Adrenal gland (tissue), 12 donors: ENCODE measurements around the gene TMED4. TPM values are rescaled to one million over a fixed set of nuclear protein-coding genes. Genes with fewer than 3 reads are reported as not detected.

ENCODE experiments used
- DNase-seq, 7 donors: peaks; one replicate each; pipeline ENCODE4 v3.0.0-alpha.2; 2019 to 2020
- H3K27ac ChIP-seq, 5 donors: fragments of 200-600 bp; sonication (generic) in 4 of 5; 1 replicate in 3 of 5; 2 replicates in 2 of 5; pipeline versions ENCODE4 v1.5.1 to v1.8.0; 2016 to 2020; ENCODE audit warnings: mild to moderate bottlenecking in 1 of 5
- H3K27me3 ChIP-seq: fragments of 200-600 bp; 2 replicates; pipeline ENCODE4 v1.8.0; 2021
- H3K36me3 ChIP-seq, 2 donors: fragments of 200-600 bp; replicated peaks in 1 of 2; 1 replicate in 1 of 2; 2 replicates in 1 of 2; pipeline versions ENCODE4 v1.5.1 to v1.8.0; 2018 to 2022
- H3K4me1 ChIP-seq, 2 donors: fragments of 200-600 bp; replicated peaks in 1 of 2; 1 replicate in 1 of 2; 2 replicates in 1 of 2; pipeline versions ENCODE4 v1.5.1 to v1.8.0; 2018 to 2021
- H3K4me3 ChIP-seq, 4 donors: fragments of 200-600 bp; sonication (generic) in 3 of 4; one replicate each; pipeline ENCODE4 v1.5.1; 2016 to 2018
- H3K9me3 ChIP-seq, 3 donors: fragments of 200-600 bp; sonication (generic) in 1 of 3; replicated peaks in 1 of 3; 1 replicate in 2 of 3; 2 replicates in 1 of 3; pipeline versions ENCODE4 v1.5.1 to v1.8.0; 2016 to 2021
- CTCF ChIP-seq, 6 experiments: fragments of 450-650 bp in 4 of 6; fragments of 200-600 bp in 2 of 6; sonication (generic) in 1 of 6; IDR thresholded peaks; 1 replicate in 5 of 6; 2 replicates in 1 of 6; pipeline versions ENCODE4 v1.5.1 to v1.8.0; 2016 to 2021; ENCODE audit warnings: antibody characterized with exemption in 6 of 6, mild to moderate bottlenecking in 2 of 6, moderate library complexity in 1 of 6
- POLR2A ChIP-seq, 2 donors: fragments of 450-650 bp; IDR thresholded peaks; one replicate each; pipeline ENCODE4 v1.6.1; 2017; ENCODE audit warnings: antibody characterized with exemption in 2 of 2, mild to moderate bottlenecking in 2 of 2, moderate library complexity in 1 of 2
- WGBS, 4 donors: extraction: QIAGEN DNeasy Blood & Tissue Kit in 2 of 4; methylation state at CpG; one replicate each; pipeline versions ENCODE4 v1.1.5 to v1.1.7; 2013 to 2017; 5-methylcytosine and 5-hydroxymethylcytosine counted together
- intact Hi-C, 2 donors: fragments of 100-400 bp; cut with DNase I; formaldehyde crosslinking; loops; one replicate each; pipeline versions ENCODE4 v1.14.1 to v1.15.0; 2022 to 2023
- polyA plus RNA-seq, 3 donors: library from polyadenylated mRNA; stranded (reverse); fragments of 200-250 nt in 2 of 3; fragments of 350-450 nt in 1 of 3; fragmentation: Illumina TruSeq in 1 of 3; extraction: RNeasy Lipid Tissue Mini Kit (QIAGEN cat#74804) in 1 of 3; gene quantifications; one replicate each; pipeline ENCODE4 v1.2.3, GENCODE V29; 2013 to 2014
- total RNA-seq, 9 donors: library from RNA; depleted of rRNA in 4 of 9; stranded (reverse); fragments of >200 nt in 4 of 9; fragments of 120-200 nt in 1 of 9; fragmentation: NEBNext Ultra II Directional in 1 of 9; extraction: Animal tissue kit (Norgen Biotek cat#: 25700) in 1 of 9; gene quantifications; one replicate each; pipeline versions ENCODE4 v1.1.0 to v1.2.4, GENCODE V29; 2013 to 2023
- donor health status: healthy with polysubstance abuse.
- donor health status: Bipolar disorder and iron deficiency.
- donor health status: DM: yes; HTN: yes; CAD: no.
- donor health status: DM: no; HTN: no; CAD: no.
- donor health status: DM: no; HTN: no; CAD: no.
- donor health status: DM: yes; HTN: yes; CAD: no.

The TMED4 gene
- total and polyA plus RNA-seq, 12 donors = 45.2 to 189 (median 112) TPM

GRCh38 chr7:44535348-44536064 lies 46.5 kb downstream of the TMED4 start:
- Histone ChIP-seq H3K4me1 (no peaks in the 10 kb centered on the region), H3K9me3 (no peaks in the 10 kb centered on the region), H3K27me3 (no peaks in the 10 kb centered on the region), H3K27ac (no peak overlapping the region), H3K36me3 (no peaks in the 10 kb centered on the region), H3K4me3 (no peak overlapping the region)
- no peak for TF ChIP-seq POLR2A (IDR thresholded peaks at IDR 0.05)
- TF ChIP-seq CTCF (IDR thresholded peaks at IDR 0.05) = no peak
- intact Hi-C loops = no loop called here
- no peak for DNase-seq
- 87 to 95% (median 90%) methylated on average over 7 to 8 of the region's 8 CpGs for WGBS, 4 donors

- Histone ChIP-seq H3K27ac (no peak overlapping the region), H3K4me3 (no peak overlapping the region), H3K9me3 (no peaks in the 10 kb centered on the region), H3K4me1 (no peaks in the 10 kb centered on the region), H3K36me3 (no peaks in the 10 kb centered on the region), H3K27me3 (no peaks in the 10 kb centered on the region)
- WGBS, 4 donors = 52 to 100% (median 62%) methylated on average over 1 to 7 of the region's 7 CpGs; no CpG with 5 or more reads in 1 of the 4 donors
- DNase-seq = peak in 2 of 7 donors; percentile 36 to 45
- peak; percentile 17 to 42 (median 32) for TF ChIP-seq CTCF (IDR thresholded peaks at IDR 0.05)
- TF ChIP-seq POLR2A (IDR thresholded peaks at IDR 0.05) = no peak
- intact Hi-C loops = no loop called here
These were observed 47.5 kb downstream of the TMED4 start for GRCh38 chr7:44534501-44534900.

GRCh38 chr7:44534087-44534486 lies 47.9 kb downstream of the TMED4 start:
- no peak for DNase-seq
- Histone ChIP-seq H3K27me3 (no peaks in the 10 kb centered on the region), H3K36me3 (no peaks in the 10 kb centered on the region), H3K4me3 (no peak overlapping the region), H3K9me3 (no peaks in the 10 kb centered on the region), H3K27ac (no peak overlapping the region), H3K4me1 (no peaks in the 10 kb centered on the region)
- no peak for TF ChIP-seq CTCF (IDR thresholded peaks at IDR 0.05)
- no peak for TF ChIP-seq POLR2A (IDR thresholded peaks at IDR 0.05)
- intact Hi-C loops = no loop called here
- 74 to 83% (median 80%) methylated on average over 5 of the region's 5 CpGs for WGBS, 4 donors

GRCh38 chr7:44533301-44534055 lies 48.6 kb downstream of the TMED4 start:
- peak in 5 of 7 donors; percentile 24 to 60 (median 40) for DNase-seq
- H3K27me3 ChIP-seq = no peaks in the 10 kb centered on the region
- intact Hi-C loops = no loop called here
- no peaks in the 10 kb centered on the region for H3K9me3 ChIP-seq
- 60 to 76% (median 67%) methylated on average over 3 to 8 of the region's 8 CpGs for WGBS, 4 donors
- H3K4me3 ChIP-seq = no peak overlapping the region
- no peaks in the 10 kb centered on the region for H3K4me1 ChIP-seq
- no peak overlapping the region for H3K27ac ChIP-seq
- H3K36me3 ChIP-seq = no peaks in the 10 kb centered on the region
- TF ChIP-seq POLR2A (IDR thresholded peaks at IDR 0.05) = no peak
- peak in 1 of 6 experiments; percentile 2 for TF ChIP-seq CTCF (IDR thresholded peaks at IDR 0.05)
